ENCODE data around the gene ESD. TPM values are rescaled to one million over a fixed set of nuclear protein-coding genes. Genes with fewer than 3 reads are reported as not detected.

The ESD gene
- total and polyA plus RNA-seq, 2 donors (not counting 3 experiments of a cell fraction or from before 2014, with no cell fraction given) = 45.3 to 81.1 TPM

DNA sequence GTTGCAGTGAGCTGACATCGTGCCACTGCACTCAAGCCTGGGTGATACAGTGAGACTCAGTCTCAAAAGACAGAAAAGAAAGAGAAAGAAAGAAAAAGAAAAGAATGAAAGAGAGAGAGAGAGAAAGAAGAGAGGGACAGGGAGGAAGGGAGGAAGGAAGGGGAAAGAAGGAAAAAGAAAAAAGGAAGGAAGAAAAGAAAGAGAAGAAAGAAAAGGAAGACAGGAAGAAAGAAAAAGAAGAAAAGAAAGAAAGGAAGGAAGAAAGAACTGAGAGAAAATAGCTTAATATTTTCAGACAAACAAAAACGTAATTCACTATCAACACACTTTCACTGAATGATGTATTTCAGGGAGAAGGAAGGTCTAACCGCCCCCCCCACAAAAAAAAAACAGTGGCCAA, 39.3 kb downstream of the ESD start:
- Histone ChIP-seq H4K20me1 (replicated peaks; ENCODE audit: control insufficient read depth, extremely low read depth, insufficient read depth, low read length) (no peaks in the 10 kb centered on the region), H3K79me2 (ENCODE audit: control insufficient read depth, insufficient read depth, low read length) (no peaks in the 10 kb centered on the region), H3K36me3 (ENCODE audit: control insufficient read depth in 2 of 2, extremely low read depth in 1 of 2, insufficient read depth in 2 of 2, low read length in 2 of 2) (no peaks in the 10 kb centered on the region), H3K9ac (replicated peaks; ENCODE audit: extremely low read depth, insufficient read depth, low read length) (no peak overlapping the region), H3K4me3 (replicated peaks in 1 of 3; ENCODE audit: insufficient read depth in 1 of 3, low read depth in 1 of 3, low read length in 3 of 3) (no peak overlapping the region), H3K9me1 (replicated peaks; ENCODE audit: control insufficient read depth, extremely low read depth, insufficient read depth, low read length) (no peaks in the 10 kb centered on the region), H2AFZ (ENCODE audit: low read depth, low read length) (no peak overlapping the region), H3K9me3 (replicated peaks; ENCODE audit: control insufficient read depth, insufficient read depth, low read length) (no peaks in the 10 kb centered on the region), H3K4me1 (ENCODE audit: control insufficient read depth, extremely low read depth, insufficient read depth, low read length) (no peaks in the 10 kb centered on the region), H3K4me2 (ENCODE audit: insufficient read depth, low read length) (no peak overlapping the region), H3K27ac (ENCODE audit: insufficient read depth, low read depth, low read length) (no peak overlapping the region), H3K27me3 (ENCODE audit: control insufficient read depth in 2 of 2, insufficient read depth in 2 of 2, low read length in 2 of 2) (peaks cover 0 to 4% of the 10 kb centered on the region in 2 experiments)
- intact Hi-C loops (cut with micrococcal nuclease) = no loop called here
- no peak for TF ChIP-seq MYC (IDR thresholded peaks at IDR 0.05; ENCODE audit: low read depth, low read length)
- no peak for TF ChIP-seq EZH2 (IDR thresholded peaks at IDR 0.05; ENCODE audit: borderline replicate concordance, low read depth, low read length, severe bottlenecking)
- no peak for TF ChIP-seq GATA2 (IDR thresholded peaks at IDR 0.05; ENCODE audit: insufficient read depth, insufficient read length, low read depth, low read length)
- TF ChIP-seq, protein P1, sequence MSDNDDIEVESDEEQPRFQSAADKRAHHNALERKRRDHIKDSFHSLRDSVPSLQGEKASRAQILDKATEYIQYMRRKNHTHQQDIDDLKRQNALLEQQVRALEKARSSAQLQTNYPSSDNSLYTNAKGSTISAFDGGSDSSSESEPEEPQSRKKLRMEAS (IDR thresholded peaks at IDR 0.05; ENCODE audit: insufficient read depth, insufficient read length) = no peak
- no peak for TF ChIP-seq FOS (IDR thresholded peaks at IDR 0.05; ENCODE audit: borderline replicate concordance, insufficient read depth, low read length)
- TF ChIP-seq JUN (IDR thresholded peaks at IDR 0.05; ENCODE audit: borderline replicate concordance, insufficient read depth, insufficient read length, low read depth) = no peak
- no peak for TF ChIP-seq POLR2AphosphoS5 (IDR thresholded peaks at IDR 0.05; ENCODE audit: insufficient read depth, low read depth, low read length)
- TF ChIP-seq POLR2A (IDR thresholded peaks at IDR 0.05; ENCODE audit: low read depth, low read length) = no peak
- TF ChIP-seq, protein P2, sequence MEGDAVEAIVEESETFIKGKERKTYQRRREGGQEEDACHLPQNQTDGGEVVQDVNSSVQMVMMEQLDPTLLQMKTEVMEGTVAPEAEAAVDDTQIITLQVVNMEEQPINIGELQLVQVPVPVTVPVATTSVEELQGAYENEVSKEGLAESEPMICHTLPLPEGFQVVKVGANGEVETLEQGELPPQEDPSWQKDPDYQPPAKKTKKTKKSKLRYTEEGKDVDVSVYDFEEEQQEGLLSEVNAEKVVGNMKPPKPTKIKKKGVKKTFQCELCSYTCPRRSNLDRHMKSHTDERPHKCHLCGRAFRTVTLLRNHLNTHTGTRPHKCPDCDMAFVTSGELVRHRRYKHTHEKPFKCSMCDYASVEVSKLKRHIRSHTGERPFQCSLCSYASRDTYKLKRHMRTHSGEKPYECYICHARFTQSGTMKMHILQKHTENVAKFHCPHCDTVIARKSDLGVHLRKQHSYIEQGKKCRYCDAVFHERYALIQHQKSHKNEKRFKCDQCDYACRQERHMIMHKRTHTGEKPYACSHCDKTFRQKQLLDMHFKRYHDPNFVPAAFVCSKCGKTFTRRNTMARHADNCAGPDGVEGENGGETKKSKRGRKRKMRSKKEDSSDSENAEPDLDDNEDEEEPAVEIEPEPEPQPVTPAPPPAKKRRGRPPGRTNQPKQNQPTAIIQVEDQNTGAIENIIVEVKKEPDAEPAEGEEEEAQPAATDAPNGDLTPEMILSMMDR (IDR thresholded peaks at IDR 0.05; ENCODE audit: extremely low read depth in 1 of 2, insufficient read depth in 1 of 2, low read depth in 1 of 2, low read length in 2 of 2) = no peak
- ChIA-PET POLR2A (no interaction called here), CTCF (no interaction called here)
- BruUV-seq (replicated peaks) = no TSS peak
- DNase-seq (ENCODE audit: low read depth, low spot score) (no peak), FAIRE-seq (no peak)
- dilution Hi-C loops (cut with MboI; ENCODE audit: extremely low pct_ligation_motif_present, low sequenced_read_pairs) = no loop called here

Data from endothelial cell of umbilical vein (primary cell).